ENCODE measurements around the gene CDC20.
"Not testable (repeated sequence)": the region's sequence is repeated elsewhere in the genome, so short reads cannot be mapped to it uniquely, and the experiment has no call there.

The CDC20 gene

GRCh38 chr1:43358121-43358745, 548 bp upstream of the CDC20 start:
- no peak for FAIRE-seq

DNA sequence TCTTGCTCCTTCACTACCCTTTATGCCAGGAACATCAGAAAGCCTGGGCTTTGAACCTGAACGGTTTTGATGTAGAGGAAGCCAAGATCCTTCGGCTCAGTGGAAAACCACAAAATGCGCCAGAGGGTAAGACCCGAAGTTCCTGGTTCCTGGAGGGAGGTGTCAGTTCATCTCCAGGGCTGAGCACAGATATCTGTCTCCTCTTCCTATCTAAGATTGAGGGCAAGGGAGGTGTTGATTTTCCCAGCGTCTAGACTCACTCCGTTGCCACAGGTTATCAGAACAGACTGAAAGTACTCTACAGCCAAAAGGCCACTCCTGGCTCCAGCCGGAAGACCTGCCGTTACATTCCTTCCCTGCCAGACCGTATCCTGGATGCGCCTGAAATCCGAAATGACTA, 915 bp downstream of the CDC20 start:
- no peak for FAIRE-seq

GRCh38 chr1:43360616-43361015, 1.8 kb downstream of the CDC20 start:
- no peak for FAIRE-seq

- no peak for FAIRE-seq
Measured at GRCh38 chr1:43363283-43363934, 4.6 kb downstream of the CDC20 start.

- no peak for FAIRE-seq
Measured at GRCh38 chr1:43363935-43364525, 5.2 kb downstream of the CDC20 start.

DNA sequence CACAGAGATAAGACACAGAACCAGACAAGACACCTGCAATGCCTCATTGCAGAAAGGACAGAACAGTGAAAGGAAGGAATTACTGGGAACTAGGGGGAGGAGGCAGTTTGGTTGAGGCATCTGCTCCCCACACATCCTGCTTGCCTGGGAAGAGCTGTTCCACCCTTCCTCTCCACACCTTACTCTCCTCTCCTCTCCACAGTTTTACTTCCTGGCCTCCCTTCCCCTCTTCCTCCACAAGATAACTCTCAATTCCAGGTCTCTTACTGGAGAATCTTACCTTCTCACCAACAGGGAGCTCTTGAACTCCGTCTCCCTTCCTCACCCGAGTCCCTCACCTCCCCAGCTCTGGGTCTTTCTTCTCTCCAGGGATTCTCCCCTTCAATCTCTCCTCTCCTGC, 6.9 kb downstream of the CDC20 start:
- FAIRE-seq: no peak

DNA sequence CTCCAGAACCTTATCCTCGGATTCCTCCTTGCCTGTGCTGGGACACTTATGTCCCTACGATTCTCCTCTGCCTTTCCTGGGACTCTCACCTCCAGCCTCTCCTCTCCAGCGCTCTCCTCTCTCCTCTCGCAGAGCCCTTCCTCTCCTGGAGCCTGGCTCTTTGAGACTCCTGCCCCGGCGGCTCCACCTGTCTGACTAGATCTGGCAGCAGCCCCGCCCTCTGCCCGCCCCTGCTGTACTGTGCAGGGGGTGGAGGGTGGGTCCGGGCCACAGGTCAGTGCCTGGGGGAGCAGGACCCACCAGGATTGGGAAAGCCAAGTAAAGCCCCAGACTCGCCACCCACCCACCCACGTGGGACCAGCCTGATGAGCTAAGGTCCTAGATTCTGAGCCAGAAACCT, 7.4 kb downstream of the CDC20 start:
- no peak for FAIRE-seq

DNA sequence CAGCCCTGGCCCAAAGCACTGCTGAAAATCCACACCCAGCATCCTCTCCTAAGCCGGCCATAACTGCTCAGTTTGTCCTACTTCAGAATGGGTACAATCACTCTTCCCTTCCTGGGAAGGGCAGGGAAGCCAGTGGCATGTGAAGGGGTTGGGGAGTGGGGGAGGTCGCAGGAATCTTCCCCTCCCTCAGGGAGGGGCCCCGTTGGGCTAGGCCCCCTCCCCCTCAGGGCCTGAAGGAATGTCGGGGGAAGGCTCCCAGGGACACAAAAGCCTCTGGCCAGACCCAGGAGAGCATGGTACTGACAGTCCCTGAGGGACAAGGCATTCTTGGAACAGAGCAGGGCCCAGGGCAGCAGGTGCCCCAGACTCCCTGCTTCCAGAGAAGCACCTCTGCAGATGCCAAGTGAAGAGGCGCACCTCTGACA, 7.8 kb downstream of the CDC20 start:
- FAIRE-seq: no peak

DNA sequence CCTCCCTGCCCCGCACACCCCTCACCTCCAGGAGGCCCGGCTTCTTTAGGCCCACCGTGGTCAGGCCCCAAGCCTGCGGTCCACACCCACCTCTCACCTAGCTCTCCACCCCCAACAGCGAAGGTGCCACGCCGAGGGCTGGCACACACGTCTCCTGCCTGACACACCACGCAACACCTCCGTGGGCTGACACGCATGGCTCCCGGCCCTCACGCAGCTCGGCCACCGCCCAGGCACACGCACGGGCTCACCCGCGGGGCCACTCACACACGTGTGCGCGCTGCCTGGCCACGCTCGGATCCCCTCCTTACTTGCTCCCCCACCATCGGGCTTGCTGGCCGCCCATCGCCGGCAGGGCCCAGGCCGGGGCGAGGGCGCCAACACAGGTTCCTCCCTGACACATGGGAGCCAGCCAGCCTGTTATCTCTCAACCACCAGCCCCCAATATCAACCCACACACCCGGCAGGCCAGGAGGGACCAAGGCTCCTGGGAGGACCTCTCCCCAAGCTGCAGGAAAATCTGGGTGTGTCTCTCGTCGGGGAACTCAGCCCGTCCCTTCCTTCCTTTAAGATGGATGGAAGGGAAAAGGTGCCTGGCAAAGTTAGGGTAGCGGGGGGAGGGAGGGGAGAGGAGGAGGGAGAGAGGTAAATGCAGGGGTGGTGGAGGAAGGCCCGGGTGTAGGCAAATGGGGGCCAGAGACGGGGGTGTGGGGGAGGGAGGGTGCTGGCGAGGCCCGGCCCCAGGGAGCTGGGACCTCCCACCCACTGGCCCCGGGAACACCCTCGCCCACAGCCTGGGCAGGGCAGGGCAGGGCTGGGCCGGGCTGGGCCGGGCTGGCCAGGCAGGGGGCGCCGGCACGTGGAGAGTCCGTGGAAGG, 8.5 kb downstream of the CDC20 start:
- FAIRE-seq: no peak

DNA sequence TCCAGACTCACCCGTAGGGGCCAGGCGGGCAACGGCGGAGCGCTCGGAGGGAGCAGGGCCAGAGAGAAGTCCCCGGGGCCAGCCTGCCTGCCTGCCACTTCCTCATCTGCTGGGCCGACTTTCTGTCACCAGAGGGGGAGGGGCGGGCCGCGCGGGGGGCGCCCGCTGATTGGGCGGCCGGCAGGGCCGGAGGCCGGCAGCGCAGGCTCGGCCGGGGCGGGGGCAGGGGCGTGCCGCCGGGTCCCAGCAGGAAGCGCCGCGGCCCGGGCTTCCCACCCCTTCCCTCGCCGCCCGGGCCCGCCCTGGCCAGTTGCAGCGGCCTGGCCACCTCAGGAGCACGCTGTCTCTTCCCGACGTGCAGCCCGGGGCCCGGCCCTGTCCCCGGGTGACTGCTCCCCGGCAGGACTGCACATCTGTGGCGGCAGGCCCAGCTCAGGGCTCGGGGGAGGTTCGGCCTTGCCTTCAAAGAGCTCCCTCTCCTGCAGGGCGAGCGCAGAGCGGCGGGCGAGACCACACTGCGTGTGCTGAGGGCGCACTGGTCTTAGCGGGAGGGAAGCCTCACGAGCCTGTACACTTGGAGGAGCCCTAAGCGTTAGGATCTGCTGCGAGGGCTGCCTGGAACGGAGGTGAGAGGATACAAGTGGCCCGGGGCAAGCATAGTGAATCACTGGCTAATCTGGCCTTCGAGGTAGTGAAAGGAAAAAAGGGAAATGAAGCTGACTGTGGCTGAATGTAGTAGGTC, 9.3 kb downstream of the CDC20 start, which contains the start of gene ELOVL1:
ELOVL1 (minus strand) TSS at position 108 of the 742 bp plus-strand sequence. CDS start 2,402 bp downstream, outside the sequence.
- FAIRE-seq: no peak

DNA sequence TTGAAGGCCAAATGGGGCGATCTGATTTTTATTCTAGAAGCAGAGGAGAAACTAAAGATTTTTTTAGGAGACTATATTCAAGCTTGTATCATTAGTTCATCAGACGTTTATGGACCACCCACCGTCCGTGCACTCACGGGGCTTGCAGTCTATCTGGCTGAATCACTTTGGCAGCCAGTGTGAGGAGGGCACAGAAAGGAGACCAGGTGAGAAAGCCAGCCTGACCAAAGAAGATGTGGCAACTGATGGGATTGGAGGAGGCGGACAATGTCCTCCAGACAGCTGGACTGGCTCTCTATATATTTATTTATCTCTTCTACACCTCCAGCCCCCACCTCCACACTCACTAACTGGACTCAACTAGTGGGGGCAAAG, 9.9 kb downstream of the CDC20 start:
- no peak for FAIRE-seq

DNA sequence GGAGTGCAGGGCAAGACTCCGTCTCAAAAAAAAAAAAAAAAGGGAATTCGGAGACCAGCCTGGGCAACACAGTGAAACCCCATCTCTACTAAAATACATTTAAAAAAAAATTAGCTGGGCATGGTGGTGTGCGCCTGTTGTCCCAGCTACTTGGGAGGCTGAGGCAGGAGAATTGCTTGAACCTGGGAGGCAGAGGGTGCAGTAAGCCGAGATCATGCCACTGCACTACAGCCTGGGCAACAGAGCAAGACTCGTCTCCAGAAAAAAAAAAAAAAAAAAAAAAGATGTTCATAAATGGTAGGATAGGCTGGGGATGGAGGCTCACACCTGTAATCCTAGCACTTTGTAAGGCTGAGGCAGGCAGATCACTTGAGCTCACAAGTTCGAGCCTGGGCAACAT, 11.0 kb downstream of the CDC20 start:
- FAIRE-seq: not testable (repeated sequence)

DNA sequence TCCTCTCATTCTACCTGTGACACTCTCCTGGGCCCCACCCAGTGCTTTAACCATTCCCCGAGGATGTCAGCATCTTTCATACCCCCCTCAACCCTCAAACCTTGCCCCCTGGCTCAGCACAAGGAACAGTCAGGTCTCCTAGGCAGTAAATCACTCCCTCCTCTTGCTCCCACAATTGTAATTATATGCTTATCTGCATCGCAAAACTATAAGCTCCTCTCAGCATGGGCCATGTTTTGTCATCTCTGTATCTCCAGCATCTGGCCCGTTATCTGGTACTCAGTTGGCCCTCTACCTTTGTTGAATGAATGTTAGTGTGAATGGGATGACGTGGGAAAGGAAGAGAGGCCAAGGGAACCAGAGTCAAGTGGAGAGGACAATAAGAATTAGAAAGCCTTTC, 11.8 kb downstream of the CDC20 start:
- FAIRE-seq: no peak

- FAIRE-seq: no peak
Measured at GRCh38 chr1:43372172-43372571, 13.4 kb downstream of the CDC20 start.

DNA sequence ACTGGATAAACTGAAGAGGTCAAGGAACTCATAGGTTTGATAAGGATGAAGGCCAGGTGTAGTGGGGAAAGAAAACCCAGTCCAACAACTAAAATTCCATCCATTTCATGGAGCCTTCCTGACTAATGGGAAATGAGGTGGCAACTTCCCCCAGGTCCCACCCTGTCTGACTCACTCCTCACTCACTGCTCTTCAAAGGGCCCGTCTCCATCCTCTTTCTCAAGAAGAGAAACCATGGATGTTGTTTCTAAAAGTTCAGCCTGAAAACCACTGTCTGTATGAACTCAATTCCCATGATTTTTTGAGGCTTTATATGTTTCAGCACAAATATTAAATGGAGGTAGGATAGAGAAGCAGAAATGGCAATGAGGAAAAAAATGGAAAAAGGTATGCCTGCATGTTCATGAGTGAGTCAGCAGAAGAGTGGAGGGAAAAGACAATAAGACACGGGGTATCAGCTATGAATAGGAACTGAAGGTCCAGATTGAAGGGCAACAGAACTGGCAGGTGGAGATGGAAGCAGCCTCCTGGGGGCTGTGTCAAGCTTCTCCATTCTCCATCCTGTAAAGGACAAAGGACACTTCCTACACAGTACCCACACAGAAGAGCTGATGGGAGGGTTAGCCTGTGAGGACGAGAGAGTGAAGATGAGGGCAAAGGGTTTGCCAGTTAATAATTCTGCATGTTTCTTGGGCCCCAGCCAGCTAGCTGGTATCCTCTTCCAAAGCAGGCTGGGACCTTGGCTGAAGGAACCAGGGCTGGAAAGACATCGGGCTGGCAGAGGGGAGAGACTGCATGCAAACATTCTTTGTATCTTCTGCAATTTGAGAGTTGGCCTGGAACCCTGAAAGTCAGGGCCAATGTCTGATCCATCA, 14.5 kb downstream of the CDC20 start:
- FAIRE-seq: no peak

- FAIRE-seq: no peak
Measured at GRCh38 chr1:43376723-43377235, 18.0 kb downstream of the CDC20 start.

DNA sequence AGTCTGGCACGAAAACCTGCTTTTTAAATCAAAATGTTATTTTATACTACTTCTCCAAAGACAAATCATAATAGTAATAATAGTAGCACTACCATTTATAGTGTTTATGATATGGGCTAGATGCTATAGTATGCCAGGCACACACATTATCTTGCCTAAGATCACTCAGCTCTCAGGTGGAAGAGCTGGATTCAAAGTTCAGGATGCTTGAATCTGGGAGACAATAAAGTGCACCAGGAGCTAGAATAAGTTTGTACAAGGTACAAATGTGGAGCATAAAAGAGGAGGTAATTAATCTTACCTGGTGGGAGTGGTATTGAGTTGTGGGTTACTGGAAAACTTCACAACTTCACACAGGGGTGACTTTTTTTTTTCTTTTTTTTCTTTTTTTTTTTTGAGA, 19.1 kb downstream of the CDC20 start:
- FAIRE-seq: no peak

DNA sequence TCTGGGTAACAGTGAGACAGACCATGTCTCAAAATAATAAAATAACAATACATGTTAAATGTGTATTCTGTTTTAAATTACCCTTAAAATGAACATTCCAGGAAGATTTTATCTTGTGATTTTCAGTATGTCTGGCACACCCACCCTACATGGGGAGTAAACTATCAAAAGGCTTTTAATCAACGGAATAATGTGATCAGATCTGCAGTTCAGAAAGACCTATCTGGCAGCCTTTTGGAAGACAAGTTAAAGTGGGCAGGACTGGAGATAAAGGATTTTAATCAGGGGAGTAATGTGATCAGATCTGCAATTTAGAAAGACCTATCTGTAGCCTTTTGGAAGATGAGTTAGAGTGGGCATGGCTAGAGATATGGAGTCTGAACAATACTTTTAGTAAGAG, 20.7 kb downstream of the CDC20 start:
- FAIRE-seq: no peak

GRCh38 chr1:43381612-43382011, 22.8 kb downstream of the CDC20 start:
- no peak for FAIRE-seq

- FAIRE-seq: no peak
Measured at GRCh38 chr1:43382027-43382779, 23.4 kb downstream of the CDC20 start.

GRCh38 chr1:43383449-43383848, 24.7 kb downstream of the CDC20 start:
- no peak for FAIRE-seq
